AG08395 (cell line): Measurements from ENCODE around the gene FLRT1.

Source experiments
- DNase-seq: peaks from one replicate; pipeline ENCODE4 v3.0.0; 2012; ENCODE audit warnings: mixed read lengths, low spot score

FLRT1 gene

GRCh38 chr11:64023712-64024710 is 11.7 kb upstream of the FLRT1 start:
- DNase-seq, result no peak

GRCh38 chr11:64025205-64025604 is 10.5 kb upstream of the FLRT1 start:
- DNase-seq, result no peak

DNA sequence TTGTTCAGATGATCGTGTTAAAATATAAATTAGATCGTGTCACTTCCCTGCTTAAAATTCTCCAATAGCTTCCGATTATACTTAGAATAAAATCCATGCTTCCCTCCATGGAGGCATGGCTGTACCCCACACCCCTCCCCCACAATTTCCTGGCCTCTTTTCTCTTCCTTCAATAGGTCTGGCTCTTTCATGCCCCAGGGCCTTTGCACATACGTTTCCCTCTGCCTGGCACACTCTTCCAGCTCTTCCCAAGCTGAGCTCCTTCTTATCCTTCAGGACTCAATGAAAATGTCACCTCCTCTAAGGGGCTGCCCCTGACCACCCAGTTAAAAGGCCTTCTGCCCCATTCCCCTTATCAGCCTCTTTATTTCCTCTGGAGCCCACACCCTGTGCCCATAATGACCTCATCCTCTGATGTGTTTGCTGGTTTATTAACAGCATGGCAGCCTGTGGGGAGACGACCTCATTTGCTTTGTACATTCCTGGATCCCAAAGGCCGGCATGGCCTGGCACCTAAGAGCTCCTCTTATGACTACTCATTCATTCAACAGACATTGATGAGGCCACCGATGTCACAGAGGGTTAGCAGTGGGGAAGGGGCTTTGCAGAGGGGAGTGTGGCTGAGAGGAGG is 9.0 kb upstream of the FLRT1 start:
- DNase-seq, result no peak

GRCh38 chr11:64027651-64028397 is 7.9 kb upstream of the FLRT1 start:
- no peak for DNase-seq

GRCh38 chr11:64028398-64029115 is 7.2 kb upstream of the FLRT1 start:
- no peak for DNase-seq

GRCh38 chr11:64029773-64030172 is 6.0 kb upstream of the FLRT1 start:
- DNase-seq, result no peak

DNA sequence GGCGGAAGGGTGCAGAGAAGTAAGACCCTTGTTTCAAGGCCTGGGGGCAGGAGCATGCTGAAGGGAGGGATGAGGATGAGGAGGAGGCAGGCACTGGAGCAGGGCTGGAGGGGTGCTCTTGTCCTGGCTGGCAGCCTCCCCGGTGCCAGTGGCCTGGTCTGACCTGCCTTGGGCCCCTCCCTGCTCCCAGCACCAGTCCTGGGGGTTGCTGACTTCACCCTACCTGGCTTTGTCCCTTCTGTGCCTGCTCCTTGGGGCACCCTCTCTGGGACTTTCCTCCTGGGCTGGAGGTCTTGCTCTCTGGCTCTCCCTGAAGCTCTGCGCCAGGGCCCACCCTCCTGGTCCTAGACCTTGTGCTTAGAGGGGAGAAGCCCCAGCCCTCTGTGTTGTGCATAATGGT is 4.7 kb upstream of the FLRT1 start:
- no peak for DNase-seq

DNA sequence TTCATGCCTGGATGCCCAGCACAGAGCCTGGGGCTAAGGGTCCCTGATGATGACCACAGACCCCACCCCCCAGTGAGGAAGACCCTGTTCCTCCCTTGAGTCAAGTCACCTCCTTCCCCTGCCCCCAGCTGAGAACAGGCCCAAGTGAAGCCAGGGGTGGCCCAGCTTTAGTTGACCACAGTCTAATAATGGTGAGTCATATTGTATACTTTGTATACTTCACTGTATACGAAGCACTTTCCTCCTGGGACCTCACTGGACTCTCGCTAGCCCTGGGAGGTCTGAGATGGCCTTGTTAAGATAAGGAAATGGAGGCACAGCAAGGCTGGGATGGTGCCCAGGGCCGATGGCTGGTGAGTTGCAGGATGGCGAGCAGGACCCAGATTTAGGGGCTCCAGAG is 3.7 kb upstream of the FLRT1 start:
- DNase-seq, result no peak

- no peak for DNase-seq
Measured at GRCh38 chr11:64034411-64034811, 1.3 kb upstream of the FLRT1 start.

DNA sequence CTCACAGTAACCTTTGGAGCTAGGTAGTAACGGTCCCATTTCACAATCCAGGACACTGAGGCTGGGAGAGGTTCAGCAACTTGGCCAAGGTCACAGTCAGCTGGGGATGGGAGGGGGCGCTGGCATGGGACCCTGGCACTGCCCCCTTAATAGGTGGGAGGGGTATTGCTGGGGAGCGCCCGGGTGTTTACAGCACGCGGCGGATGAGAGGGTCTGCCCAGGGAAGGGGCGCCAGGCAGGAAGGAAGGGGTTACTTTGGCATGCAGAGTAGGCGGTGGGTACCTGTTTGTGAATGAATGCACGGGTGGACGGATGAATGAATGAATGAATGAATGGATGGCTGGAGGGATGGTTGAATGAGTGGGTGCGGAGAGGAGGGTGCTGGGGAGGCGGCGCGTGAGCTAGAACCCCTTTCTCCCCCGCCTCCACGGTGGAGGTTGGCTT is 628 bp upstream of the FLRT1 start:
- DNase-seq, result no peak

GRCh38 chr11:64036087-64037026 is 626 bp downstream of the FLRT1 start:
- peak; percentile 55 for DNase-seq

DNA sequence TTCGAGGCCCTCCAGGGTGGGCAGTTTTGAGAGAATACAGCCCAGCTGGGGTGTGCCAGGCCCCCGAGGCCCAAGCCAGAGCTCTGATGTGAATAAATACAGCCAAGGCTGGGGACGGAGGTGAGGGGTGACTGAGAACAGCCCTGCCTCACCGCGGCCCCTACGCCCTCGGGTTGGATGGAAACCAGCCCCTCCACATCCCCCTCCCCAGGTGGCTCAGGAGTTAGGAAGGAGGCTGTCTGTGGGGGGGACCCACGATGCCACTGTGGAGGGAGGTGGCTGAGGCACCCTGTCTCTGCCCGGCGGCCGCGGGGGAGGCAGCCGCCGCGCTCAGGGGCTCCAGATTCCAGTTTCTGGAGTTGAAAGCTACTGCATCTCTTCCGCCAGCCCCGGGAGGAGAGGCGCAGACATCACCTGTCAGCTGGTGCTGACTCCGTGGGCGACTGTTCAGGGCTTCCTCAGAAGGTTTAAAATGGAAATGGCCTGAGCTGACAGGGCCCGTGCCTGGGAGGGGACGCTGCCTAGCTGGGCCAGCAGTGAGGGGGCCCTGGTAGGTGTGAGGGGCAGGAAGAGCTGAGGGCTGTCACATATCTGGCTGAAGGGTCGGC is 1.4 kb downstream of the FLRT1 start:
- DNase-seq, result no peak

DNA sequence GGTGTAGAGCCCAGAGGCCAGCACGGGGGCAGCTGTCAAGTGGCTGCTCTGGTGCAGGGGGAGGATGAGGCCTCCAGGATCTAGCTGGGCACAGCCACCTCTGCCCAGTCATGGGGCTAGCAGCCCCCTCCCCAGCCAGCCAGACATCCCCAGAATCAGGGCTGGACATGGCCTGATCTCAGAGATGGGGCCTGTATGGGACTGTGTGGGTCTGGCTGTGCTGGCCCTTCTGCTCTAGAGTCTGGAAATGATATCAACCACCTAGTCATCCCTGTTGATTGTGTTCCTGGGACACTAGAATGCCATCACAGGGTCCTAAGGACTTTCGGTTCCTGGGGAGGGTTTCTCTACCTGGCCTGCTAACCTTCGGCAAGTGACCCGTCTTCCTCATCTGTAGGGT is 2.8 kb downstream of the FLRT1 start:
- DNase-seq, result no peak

GRCh38 chr11:64039012-64039665 is 3.4 kb downstream of the FLRT1 start:
- DNase-seq, result no peak

DNA sequence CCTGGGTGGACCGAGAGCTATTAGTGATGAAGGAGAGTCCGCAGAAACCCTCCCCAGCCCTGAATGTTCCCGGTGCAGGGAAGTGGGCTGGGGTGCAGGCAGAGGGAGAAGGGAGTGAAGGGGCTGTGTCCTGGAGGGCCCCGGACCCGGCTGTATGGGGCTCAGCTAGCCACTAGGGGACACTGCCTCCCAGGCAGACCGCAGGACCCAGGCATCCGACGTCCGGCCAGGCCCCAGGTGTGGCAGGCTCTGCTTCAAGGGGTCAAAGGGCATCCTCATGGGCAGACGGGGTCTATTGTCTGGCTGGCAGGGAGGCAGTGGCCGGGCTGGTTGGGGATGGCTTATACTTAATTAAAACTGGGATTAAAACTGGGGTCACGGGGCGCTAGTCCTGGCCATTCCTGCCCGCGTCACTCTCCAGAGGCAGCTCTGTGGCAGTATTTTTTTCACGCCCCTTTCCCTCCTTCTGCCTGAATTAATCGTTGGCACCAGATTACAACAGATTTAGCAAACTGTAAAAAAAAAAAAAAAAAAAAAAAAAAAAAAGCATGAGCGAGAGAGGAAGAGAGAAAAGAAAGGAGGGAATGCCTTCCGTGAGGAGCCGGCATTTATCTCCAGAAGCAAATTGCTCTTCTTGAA is 5.1 kb downstream of the FLRT1 start:
- DNase-seq, result no peak

DNA sequence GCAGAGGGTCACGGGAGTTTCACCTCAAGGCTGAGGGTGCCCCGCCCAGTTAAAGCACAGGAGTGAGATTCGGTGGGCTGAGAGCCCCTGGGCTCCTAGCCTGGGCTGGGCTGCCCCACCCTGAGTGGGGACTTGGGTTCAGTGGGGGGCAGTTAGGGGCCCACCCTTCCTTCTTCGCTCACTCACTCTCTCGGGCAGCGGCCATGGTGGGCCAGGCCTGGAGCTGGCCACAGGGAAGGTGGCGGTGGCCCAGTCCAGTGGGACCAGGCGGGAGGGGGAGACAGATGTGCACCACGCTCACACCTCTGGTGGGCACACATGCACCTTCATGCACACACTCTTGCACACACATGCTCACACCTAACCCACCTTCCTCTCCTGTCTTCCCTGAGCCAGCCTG is 6.1 kb downstream of the FLRT1 start:
- no peak for DNase-seq

DNA sequence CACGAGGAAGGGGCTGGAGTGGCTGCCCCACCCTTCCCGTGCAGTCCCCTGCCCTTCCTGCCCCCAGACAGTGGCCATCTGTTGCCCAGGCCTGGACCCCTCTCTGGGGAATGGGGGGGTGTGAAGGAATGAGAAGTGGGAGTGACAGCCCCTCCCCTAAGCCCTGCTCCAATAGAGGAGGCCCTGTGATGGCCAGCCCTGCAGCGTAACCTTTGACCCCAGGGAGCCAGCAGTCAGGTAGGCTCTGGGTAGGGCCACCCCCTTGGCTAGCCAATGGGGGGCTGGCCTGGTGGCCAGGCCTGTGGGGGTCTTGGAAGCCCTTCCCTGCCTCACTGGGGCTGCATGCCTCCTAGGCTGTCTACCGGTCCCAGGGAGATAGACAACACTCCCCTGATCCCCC is 6.6 kb downstream of the FLRT1 start:
- no peak for DNase-seq

DNA sequence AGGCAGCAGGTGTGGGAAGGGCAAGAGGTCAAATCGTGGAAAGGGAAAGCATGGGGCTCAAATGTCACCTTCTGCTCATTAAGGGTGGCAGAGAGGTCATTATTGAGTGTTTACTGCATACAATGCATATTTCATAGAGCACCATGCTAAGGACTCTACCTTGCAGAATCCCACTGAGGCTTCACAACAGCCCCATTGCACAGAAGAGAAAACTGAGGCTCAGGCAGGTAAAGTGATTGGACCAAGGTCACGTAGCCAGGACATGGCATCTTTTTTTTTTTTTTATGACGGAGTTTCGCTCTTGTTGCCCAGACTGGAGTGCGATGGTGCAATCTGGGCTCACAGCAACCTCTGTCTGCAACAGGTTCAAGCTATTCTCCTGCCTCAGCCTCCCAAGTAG is 7.8 kb downstream of the FLRT1 start:
- no peak for DNase-seq

DNA sequence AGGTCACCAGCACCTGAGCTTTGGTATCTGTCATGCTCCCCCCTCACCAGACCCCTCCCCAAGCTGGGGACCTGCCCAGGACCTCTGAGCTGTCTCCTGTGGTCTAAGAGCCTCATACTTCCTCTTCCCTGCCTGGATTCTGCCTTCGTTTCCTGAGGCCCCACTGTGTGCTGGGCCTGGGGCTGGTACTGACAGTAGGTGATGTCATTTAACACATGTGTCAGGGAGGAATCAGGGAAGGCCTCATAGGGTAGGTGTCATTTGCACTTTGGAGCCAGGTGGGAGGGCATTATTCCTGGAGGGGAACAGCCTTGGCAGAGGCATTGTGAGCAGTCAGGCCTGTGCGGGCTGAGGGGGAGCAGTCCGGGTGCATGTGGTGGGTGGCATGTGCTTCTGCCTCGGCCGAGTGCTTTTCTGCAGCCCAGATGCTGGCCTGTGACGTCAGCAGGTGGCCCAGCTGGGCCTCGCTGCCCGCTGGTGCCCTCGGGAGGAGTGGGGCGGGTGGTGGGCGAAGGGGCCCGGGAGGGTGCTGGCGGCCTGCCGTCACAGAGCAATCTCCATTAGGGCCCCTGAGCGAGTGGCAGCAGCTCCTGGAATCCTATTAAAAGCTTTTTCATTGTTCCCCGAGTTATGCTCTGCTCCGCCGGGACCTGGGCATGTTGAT is 9.1 kb downstream of the FLRT1 start:
- DNase-seq, result no peak
